Neural cell (in vitro differentiated cells): ENCODE data around the gene DOHH.
"Not testable (repeated sequence)": the region's sequence is repeated elsewhere in the genome, so short reads cannot be mapped to it uniquely, and the experiment has no call there.

ENCODE experiments used
- CTCF ChIP-seq: fragments of 450-650 bp; IDR thresholded peaks from 2 replicates; pipeline ENCODE4 v1.5.1; 2014; ENCODE audit warnings: antibody characterized with exemption, mild to moderate bottlenecking, moderate library complexity; ENCODE audit not compliant: poor library complexity, severe bottlenecking
- EZH2 ChIP-seq: fragments of 200-600, 300-800 bp; shearing (Covaris generic), sonication (generic); IDR thresholded peaks from 2 replicates; pipeline ENCODE4 v1.6.1; 2014; ENCODE audit warnings: antibody characterized with exemption, low read length, borderline replicate concordance, mild to moderate bottlenecking; ENCODE audit not compliant: insufficient read depth, poor library complexity, severe bottlenecking
- SMC3 ChIP-seq: fragments of 450-650 bp; conservative IDR thresholded peaks from 2 replicates; pipeline ENCODE4 v1.6.1; 2014; ENCODE audit warnings: antibody characterized with exemption, mild to moderate bottlenecking, moderate library complexity; ENCODE audit not compliant: poor library complexity
- TAF1 ChIP-seq: IDR thresholded peaks from 2 replicates; pipeline ENCODE4 v1.6.1; 2012; ENCODE audit warnings: low read depth

- not testable (repeated sequence) for TF ChIP-seq EZH2, SMC3, CTCF, TAF1
These were observed 28.8 kb upstream of the DOHH start for GRCh38 chr19:3529299-3529698.
